HG02970 (cell line): Measurements from ENCODE around the gene NDFIP1.

Experiments used
- ATAC-seq: cut with Tn5 transposase; IDR thresholded peaks from one replicate; pipeline ENCODE4 v1.9.1; 2021; ENCODE audit warnings: mild to moderate bottlenecking, moderate library complexity, moderate number of reproducible peaks; ENCODE audit not compliant: unreplicated experiment, low FRiP score

Gene NDFIP1

GRCh38 chr5:142117579-142118151 is 9.1 kb downstream of the NDFIP1 start:
- no peak for ATAC-seq

- ATAC-seq = no peak
These were observed 9.6 kb downstream of the NDFIP1 start for GRCh38 chr5:142118155-142118686.

- no peak for ATAC-seq
These were observed 10.6 kb downstream of the NDFIP1 start for GRCh38 chr5:142119051-142119625.

GRCh38 chr5:142120247-142120935 is 11.8 kb downstream of the NDFIP1 start:
- ATAC-seq = no peak

GRCh38 chr5:142122121-142122520 is 13.5 kb downstream of the NDFIP1 start:
- no peak for ATAC-seq

- no peak for ATAC-seq
These were observed 16.8 kb downstream of the NDFIP1 start for GRCh38 chr5:142125378-142125777.

- ATAC-seq = no peak
These were observed 17.4 kb downstream of the NDFIP1 start for GRCh38 chr5:142125963-142126362.

- no peak for ATAC-seq
These were observed 20.2 kb downstream of the NDFIP1 start for GRCh38 chr5:142128675-142129208.

- no peak for ATAC-seq
These were observed 21.0 kb downstream of the NDFIP1 start for GRCh38 chr5:142129446-142130066.

GRCh38 chr5:142131394-142131793 is 22.8 kb downstream of the NDFIP1 start:
- no peak for ATAC-seq

- ATAC-seq = no peak
These were observed 24.3 kb downstream of the NDFIP1 start for GRCh38 chr5:142132916-142133315.

GRCh38 chr5:142133330-142134206 is 25.0 kb downstream of the NDFIP1 start:
- ATAC-seq = no peak

GRCh38 chr5:142134331-142135010 is 25.9 kb downstream of the NDFIP1 start:
- ATAC-seq = no peak

GRCh38 chr5:142141463-142141862 is 32.9 kb downstream of the NDFIP1 start:
- no peak for ATAC-seq

- ATAC-seq = no peak
These were observed 35.3 kb downstream of the NDFIP1 start for GRCh38 chr5:142143878-142144277.

- ATAC-seq = no peak
These were observed 36.7 kb downstream of the NDFIP1 start for GRCh38 chr5:142145106-142145900.

GRCh38 chr5:142149363-142149762 is 40.8 kb downstream of the NDFIP1 start:
- ATAC-seq = no peak

- no peak for ATAC-seq
These were observed 41.9 kb downstream of the NDFIP1 start for GRCh38 chr5:142150431-142150830.
